SK-N-DZ (cell line): Measurements from ENCODE around the gene LY86.

ENCODE experiments used
- DNase-seq: peaks from one replicate; pipeline ENCODE4 v3.0.0-alpha.2; 2015; ENCODE audit warnings: low spot score

LY86 gene

GRCh38 chr6:6701864-6702263, 113.3 kb downstream of the LY86 start:
- no peak for DNase-seq

DNA sequence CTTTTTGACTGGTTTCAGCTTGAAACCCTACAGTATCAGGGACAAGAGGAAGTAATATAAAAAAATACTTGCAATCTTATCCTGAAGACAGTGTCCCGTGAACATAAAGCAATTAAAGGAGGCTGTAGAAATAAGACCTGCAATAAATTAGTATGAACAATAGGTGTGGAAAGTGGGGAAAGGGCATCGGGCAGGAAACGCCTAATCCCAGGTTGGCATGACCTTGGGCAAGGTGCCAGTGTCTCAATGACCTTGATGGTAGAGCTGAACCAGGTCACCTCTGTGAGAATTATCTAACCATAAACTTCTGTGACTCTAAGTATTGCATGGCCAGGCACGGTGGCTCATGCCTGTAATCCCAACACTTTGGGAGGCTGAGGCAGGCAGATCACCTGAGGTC, 115.2 kb downstream of the LY86 start:
- DNase-seq: no peak
